CD4-positive, alpha-beta T cell treated with Interleukin-12 subunit alpha and Interleukin-12 subunit beta, for 1 hour (primary cell): ENCODE measurements around the gene RAB11FIP5.
"Not testable (repeated sequence)": the region's sequence is repeated elsewhere in the genome, so short reads cannot be mapped to it uniquely, and the experiment has no call there.

Experiments used
- DNase-seq: peaks from one replicate; pipeline ENCODE4 v3.0.0-alpha.2; 2020

Gene RAB11FIP5

DNA sequence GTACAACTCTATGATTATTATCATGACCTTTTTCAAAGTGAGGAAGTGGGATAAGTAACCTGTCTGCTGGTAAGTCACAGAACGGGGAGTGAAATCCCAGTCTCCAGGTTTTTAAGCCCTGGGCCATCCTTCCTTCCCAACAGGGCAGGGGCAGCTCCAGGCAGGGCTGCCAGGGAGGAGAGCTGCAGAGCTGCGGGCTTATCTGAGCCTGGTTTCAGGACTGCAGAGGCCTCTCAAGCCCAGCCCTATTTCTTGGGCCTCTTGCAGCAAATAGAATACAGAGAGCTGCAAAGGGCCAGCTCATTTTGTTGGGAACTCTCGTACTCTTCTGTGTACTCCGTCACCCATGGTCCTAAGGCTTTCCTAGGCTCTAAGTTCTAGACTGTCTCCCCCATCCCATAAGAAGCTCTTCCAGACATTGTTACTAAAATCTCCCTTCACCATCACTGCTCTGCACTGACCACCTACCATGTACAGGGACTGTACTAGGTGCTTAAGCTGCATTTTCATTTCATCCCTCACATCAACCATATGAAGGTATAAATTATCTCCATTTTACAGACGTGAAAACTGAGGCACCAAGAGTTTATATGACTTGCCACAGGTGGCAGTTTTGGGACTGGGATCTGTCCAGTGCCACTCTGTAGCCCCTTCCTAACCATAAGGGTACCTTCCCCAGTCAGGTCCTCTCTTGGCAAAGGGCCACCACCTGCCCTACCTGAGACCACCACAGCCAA lies 3.1 kb downstream of the RAB11FIP5 start:
- DNase-seq, result no peak

DNA sequence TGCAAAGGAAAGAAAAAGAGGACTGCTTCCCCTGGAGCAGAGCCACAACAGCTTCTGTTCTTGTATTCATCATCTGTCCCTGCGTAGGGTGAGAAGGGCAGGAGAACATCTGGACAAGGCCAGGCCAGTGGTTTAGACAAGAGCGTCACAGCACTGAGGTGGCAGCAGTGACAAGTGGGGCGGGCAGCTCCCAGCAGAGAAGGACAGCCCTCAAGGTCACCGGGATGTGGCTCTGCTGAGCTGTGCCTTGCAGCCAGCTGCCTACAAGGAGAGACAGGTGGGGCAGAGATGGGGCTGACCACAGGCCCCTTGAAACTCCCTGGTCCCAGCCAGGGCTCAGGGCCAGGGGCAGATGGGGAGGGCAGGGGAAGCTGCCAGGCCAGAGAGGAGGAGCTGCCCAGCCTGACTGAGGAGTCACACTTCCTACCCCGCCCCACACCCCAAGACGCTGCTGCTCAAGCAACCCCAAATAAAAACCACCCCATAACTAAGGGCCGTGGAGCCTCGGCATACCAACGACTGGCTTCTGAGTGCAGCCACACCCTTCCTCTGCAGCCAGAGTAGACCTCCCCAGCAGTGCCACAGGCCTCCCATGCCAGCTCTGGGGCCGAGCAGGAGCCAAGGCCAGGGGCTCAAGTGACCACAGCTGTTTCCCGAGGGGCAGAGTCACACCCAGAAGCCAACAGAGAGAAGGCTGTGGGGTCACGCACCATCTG lies 5.4 kb downstream of the RAB11FIP5 start:
- peak; percentile 18 for DNase-seq

DNA sequence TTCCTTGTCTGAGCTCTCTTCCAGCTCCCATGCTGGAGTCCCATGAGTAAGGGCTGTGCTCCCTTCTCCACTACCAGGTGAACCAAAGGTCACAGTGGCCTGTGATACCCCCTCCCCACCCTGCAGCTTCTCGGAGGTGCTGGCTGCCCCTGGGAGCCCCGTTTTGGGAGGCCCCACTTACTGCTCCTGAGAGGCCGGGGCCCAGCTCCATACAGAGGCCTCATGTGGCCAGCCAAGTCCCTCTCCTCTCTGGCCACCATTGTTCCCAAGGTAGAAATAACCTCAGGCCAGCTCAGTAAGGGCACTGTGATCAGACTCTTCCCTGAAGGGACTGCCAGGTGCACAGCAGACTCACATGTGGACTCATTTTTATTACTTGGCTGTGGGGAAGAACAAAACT lies 6.0 kb downstream of the RAB11FIP5 start:
- DNase-seq, result no peak

DNA sequence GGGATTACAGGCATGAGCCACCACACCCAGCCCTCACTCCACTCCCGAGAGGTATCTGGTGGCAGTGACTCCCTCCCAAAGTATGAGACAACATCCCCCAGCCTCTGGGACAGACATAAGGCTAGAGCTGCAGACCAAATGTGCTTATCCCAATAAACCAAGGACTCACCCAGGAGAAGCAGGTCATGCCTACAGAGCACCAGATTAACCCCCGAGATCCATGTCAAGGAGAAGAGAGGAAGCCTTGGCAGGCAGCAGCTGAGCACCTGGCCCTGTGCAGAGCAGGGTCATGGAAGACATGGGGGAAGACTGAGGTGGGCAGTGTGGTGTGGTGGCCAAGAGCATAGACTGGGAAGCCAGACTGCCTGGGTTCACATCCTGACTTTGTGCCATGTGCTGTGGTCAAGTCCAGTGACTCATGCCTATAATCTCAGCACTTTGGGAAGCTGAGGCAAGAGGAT lies 7.2 kb downstream of the RAB11FIP5 start:
- no peak for DNase-seq

DNA sequence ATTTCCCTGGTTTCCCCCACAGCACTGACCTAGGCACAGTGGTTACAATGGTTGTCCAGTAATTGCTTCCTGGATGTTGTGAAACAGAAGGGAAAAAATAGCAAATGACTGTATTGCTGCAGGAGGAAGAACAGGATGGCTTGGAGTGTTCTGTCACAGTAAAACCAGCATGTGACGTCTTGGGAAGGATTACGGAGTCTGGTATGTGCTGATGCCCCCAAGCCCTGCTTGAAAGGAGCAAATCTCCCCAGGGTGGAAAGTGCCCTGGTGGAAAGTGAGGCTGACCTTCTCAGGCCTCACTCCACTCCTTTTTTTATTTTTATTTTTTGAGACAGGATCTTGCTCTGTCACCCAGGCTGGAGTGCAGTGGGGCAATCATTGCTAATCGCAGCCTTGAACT lies 7.8 kb downstream of the RAB11FIP5 start:
- DNase-seq, result no peak

DNA sequence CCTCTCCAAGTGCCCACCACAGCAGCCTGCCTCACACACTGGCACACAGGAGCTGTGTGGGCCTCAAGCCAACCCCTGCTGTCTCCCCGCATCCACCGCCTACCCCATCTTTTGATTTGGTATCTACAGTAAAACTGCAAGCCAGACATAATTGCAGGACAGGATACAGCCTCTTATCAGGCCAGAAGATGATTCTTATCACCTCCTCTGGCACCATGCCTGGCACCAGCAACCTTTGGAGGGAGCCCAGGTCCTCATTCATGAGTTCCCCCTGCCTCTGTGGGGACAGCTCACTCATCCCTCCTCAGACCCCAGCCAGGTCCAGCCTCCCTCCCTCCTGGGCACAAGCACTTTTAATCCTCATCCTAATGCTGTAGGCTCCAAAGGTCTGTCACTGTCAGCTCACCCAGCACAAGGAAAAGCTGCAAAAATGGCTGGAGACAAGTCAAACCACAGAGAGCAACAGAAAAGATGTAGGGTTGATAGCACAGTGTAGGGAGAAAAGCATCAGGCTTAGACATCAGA lies 9.7 kb downstream of the RAB11FIP5 start:
- no peak for DNase-seq

DNA sequence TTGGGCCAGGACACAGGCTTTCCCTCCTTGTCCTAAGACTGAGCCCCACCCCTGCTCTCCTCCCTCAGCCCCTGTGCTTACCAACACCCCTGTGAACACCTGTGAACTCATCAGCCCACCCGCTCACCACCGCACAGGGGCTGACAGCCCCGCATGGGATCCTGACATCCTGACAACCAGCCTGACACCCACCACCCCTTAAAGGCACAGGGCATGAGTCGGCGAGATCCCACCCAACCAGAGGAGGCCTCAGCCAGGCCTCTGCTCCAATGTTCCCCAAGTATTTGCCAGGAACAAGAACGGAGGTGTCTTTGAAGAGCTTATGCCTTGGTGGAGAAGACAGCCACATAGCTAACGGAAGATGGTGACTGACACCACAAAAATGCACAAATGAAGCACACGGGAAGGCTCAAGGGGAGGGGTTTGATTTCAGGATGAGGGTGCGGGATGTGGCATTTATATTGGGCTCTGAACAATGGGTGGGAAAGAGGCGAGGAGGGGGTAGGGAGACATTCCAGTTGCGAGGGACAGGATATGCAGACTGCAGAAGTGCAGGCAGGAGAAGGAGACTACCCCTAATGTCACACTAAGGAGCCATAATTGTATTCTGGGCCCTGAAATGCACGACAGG lies 11.0 kb downstream of the RAB11FIP5 start:
- no peak for DNase-seq

DNA sequence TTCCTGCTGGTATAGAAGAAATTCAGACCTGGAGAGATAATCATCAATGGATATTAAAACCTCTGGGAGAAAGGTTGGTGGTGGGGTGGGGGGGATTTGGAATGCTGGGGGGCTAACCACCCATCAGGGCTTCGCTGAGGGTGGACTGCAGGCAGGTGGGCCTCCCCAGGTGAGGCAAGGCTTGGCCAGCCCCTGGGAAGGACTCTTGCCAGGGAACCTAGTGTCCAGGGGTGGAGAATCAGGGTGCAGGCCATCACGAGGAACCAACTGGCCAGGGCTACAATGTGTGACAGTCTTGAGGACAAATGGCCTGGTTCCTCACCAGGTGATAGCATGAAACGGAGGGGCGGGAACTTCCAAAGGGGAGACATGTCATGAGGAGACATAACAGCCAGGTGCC lies 11.8 kb downstream of the RAB11FIP5 start:
- DNase-seq, result no peak

DNA sequence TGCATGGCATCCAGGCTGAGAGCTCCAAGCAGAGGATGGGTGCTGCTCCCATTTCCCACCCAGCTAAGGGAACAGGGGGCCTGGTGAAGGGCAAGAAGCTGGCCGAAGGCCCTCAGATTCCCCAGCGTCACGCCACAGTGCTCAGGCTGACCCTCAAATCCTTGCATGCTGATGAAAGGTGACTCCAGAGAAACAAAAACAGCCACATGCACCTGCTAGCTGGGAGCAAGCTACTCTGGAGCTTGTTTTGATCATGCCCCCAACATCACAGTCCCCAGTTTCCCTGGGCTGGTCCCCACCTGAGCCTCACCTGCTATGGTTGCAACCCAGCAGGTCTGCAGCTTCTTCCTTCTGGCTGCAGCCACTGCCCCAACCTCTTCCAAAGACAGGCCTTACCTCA lies 13.3 kb downstream of the RAB11FIP5 start:
- no peak for DNase-seq

DNA sequence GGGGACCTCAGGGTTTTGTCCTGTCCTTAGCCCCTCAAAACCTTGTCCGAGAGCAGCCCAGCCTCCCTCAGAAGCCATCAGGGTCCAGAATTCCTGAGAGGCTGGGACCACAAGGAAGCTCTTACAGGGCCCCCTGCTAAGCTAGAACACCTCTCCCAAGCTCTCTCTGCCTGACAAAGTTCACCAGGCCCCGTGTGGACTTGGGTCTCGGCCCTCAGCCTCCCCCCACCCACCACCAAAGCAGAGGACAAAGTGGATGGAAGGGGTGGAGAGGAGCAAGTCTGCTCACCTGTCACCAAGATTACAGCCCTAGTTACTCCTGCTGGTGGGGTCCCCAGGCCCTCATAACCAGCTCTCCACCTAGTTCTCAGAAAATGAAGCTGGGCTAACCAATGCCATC lies 16.8 kb downstream of the RAB11FIP5 start:
- DNase-seq, result no peak

DNA sequence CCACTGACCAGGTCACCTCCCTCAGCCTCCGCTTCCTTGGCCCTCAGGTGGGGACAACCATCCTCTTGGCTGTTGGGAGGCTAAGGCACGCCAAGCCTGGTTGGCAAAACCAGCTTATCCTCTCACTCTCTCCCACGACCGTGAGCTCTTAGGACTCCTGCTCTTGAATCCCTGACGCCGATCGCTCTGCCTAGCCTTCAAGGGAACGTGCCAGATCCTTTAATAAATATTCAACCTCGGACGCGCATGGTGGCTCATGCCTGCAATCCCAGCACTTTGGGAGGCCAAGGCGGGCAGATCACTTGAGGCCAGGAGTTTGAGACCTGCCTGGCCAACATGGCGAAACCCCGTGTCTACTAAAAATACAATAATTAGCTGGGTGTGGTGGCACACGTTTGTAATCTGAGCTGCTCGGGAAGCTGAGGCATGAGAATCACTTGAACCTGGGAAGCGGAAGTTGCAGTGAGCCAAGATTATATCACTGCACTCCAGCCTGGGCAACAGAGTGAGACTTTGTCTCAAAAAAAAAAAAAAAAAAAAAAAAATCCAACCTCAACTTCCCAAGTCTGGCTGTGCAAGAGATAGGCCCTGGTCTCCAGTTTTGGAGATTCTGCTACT lies 19.0 kb downstream of the RAB11FIP5 start:
- not testable (repeated sequence) for DNase-seq

DNA sequence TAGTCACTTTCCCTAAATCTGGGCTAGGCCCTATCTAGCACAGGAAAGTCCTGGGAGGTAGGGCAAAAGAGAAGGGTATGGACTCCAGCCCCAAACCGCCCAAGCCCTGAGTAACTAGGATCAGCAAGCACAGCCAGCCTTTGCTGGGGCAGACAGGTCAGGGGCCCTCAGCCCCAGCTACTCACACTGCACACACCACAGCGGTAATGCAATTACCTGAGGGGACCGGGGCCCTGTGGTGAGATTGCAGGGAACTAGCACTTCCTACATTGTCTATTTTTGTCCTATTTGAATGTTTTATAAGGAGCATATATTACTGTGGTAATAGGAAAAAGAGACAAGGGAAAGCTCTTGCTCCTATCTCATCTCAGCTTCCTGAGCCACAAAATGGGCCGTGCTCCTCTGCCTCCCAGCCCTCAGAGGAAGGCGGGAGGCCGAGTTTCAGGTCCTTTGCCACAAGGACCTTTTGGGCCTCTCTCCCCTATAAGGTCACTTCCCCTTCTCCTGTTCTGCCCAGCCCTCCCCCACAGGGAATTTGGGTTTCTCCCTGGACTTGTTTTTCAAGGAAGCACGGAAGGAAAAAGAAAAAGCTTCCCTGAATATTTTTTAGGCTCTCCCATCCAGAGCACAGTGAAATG lies 20.5 kb downstream of the RAB11FIP5 start:
- DNase-seq, result no peak

DNA sequence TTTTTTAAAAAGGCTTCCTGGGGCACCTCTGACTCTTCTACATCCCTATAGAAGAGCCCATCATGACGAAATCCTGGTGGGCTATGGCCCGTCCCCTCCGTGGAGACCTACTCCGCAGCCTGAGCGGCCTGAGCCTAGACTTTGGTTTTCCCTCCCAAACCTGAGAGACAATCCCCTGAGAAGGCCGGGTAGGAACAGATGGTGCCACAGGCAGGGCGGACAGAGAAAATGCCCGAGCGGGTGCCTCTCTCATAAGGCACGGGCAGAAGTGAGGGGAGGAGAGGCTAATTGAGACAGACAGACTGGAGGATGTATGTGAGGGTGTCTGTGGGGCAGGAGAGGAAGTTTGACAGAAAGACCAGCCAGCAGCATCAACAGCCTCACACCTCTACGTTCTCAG lies 21.1 kb downstream of the RAB11FIP5 start:
- no peak for DNase-seq

DNA sequence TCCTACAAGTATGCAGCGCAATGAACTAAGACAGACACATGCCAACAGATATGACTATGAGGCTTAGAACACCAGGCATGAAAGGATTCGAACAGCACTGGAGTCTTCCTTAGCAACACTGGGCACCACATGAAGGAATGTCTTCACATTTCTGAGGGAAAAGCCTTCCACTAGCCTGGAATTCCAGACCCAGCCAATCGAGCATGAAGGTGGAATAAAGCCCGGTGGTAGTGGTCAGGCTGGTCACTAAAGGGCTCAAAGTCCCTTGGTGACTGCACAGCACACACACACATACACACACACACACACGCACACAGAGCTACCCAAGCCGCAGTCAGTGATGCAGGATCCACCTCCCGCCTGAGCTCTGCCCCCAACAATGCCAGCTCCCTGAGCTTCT lies 21.6 kb downstream of the RAB11FIP5 start:
- DNase-seq, result no peak

DNA sequence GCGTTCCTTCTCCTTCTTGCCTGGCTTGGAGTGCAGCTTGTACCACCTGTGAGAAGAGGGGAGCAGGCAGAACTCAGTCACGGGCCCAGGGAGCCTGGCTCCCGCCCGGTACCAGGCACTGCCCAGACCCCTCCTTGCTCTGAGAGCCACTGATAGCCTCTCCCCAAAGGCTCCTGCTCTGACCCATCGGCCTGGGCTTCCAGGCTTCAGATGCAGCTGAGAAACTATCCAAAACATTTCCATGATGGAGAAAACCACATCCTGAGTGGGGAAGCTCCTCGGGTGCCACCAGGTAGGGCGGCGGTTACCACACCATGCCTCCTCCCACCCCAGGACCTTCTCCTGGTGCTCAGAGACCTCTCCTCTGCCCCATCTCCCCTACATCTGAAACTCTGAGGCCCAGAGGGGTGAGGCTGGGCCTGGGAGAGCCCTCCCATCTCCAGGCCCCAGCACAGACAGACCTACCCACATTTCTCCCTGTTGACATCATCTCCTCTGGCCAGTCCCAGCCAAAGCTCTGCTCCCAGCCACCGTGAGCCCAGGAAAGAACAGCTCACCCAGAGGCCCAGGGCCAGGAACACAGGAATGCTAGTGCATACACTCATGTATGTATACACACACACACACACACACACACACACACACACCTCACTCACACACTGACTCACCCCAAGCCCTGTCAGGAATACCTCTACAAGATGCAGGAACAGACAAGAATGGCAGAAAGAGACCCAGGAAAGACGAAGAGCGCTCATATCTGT lies 23.3 kb downstream of the RAB11FIP5 start:
- no peak for DNase-seq

DNA sequence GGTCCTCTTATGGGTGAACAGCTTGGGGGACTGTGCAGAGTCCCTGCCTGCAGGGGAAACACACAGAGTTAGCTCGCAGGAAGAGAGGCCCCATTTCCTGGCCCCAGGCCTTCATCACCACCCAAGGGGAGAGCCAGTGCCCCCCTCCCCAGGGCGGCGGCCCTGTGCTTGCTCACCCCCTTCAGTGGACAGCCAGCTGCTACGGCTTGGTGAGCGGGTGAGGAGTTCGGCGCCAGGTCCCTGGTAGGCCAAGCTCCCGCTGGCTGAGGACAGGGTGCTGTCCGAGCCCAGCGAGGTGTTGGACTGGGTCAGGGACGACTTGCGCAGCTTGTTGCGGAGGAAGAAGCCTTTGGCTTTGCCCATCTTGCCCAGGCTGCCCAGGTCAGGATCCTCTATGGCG lies 24.0 kb downstream of the RAB11FIP5 start:
- DNase-seq, result no peak

DNA sequence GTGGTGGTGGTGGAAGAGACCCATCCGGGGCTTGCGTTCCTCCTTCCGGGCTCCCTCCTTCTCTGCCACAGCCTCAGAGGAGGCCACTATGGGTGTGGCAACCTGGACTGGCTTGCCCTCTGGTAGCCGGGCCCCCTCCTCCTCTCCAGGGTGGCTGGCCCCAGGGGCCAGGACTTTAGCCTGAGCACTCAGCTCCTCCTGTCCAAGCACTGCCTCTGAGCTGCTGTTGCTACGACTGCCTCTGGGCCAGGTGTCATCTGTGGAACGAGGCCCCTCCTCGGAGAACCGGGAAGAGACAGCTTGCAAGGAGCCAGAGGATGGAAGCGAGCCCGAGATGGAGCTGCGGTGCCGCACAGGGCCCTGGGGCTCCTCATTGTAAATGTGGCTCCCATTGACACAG lies 24.5 kb downstream of the RAB11FIP5 start:
- DNase-seq, result no peak

DNA sequence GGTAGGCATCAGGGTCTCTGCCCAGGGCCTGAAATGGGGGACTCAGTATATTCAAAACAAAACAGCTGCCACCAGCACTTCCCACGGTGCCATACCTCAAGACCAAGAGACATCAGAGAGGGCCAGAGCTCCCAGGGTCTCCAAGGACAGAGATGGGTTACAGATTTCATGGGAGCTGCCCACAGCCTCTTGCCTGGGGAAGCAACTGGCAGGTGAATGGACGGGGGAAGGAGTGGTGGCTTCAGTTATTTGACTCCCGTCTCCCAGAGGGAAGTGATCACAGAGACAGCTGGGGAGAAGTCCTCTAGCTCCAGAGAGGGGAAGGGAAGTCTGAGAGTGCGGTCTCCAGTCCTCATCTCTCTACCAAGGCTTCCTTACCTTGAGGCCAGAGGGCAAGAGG lies 25.4 kb downstream of the RAB11FIP5 start:
- no peak for DNase-seq

DNA sequence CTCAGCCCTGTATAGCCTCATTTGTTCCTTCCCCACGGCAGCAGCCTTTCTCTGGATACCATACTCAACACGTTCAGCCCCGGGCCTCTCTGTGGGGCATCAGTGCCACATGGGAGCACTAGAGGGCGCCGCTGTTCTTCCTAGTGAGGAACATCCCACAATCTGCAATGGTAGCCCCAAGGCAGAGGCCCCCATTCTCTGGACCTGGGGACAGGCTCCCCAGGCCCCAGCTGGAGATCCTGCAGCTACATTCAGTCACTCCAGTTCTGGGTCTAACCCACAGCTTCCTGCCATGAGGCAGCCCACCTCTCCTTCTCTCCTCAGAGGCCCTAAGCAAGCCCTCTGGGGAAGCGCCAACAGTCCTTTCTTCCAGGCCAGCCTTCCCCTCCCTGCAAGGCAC lies 27.1 kb downstream of the RAB11FIP5 start:
- DNase-seq, result peak; percentile 81

DNA sequence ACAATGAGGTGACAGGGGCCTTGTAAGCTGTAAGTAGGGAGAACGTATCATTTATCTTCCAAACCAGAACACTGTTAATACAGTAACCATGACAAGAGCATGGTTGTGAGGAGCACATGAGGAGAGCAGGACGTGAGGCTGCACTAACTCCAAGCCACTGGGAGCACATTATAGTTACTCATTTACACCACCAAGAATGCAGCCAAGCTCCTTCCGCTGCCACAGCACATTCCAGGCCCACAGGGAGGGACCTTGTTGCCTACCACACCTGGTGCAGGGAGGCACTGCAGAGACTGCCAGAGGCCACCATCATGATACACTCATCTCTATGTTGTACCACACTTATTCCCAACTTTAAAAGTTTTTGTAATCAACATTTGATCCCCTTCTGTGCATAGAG lies 27.8 kb downstream of the RAB11FIP5 start:
- no peak for DNase-seq

DNA sequence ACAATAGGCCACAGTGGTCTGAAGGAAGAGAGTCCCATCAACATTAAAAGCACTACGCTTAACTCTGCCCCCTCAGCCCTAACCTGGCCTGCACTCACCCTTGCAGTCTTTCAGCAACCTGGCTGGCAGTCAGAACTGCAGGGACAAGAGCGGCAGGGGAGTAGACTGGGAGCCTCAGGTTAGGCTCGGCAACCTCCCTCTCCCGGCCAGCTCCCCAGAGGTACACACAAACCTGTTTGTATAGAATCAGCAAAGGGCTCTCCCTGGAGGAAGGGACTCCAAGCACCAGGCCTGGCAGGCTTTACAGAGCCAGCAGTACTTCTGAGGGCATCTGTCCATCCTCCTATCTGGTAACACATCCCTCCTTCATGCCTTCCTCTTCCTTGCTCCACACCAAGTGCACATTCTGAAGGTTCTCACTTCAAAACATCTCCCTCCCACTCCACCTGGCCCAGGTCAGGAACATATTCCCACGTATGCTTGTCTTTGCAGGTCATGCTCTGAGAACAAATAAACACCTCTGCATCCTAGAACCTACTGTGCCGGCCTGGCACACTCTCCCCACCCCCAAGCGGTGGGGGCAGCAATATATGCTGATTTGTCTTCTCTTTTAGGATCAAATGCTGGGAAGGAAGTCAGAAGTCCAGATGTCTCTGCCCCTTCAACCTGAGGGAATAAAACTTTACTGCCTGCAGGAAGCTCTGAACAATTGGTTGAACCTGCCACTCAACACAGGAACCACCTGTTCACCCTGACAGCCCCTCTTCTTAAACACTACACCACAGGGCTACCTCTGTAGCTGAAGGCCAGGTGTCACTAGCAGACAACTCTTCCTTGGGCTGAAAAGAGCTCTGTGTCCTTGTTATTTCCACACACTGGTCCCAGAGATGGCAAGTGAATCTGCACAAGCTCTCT lies 28.6 kb downstream of the RAB11FIP5 start:
- no peak for DNase-seq
